GM23338 (cell line): ENCODE results near the gene SIRT7.
A peak's percentile ranks its signal among the peaks of the same experiment; 100 is the strongest.

Experiments
- CREB1 ChIP-seq: fragments of 250-450 bp; sonication (Bioruptor Pico); IDR thresholded peaks from 2 replicates; pipeline ENCODE4 v1.5.0; 2020; ENCODE audit warnings: low read depth, mild to moderate bottlenecking, moderate library complexity
- CTCF ChIP-seq, 2 experiments: fragments of 200-600 bp in 1 of 2; sonication (generic) in 1 of 2; conservative IDR thresholded peaks; 2 replicates each; pipeline versions ENCODE4 v1.5.1 to v1.6.1; 2016 to 2017; ENCODE audit warnings: antibody characterized with exemption in 2 of 2, low read depth in 2 of 2, mild to moderate bottlenecking in 2 of 2, moderate library complexity in 1 of 2
- ETS1 ChIP-seq: IDR thresholded peaks from 2 replicates; pipeline ENCODE4 v1.6.1; 2016; ENCODE audit warnings: antibody characterized with exemption
- EZH2 ChIP-seq: fragments of 200-600 bp; sonication (generic); IDR thresholded peaks from one replicate; pipeline ENCODE4 v1.8.0; 2017; ENCODE audit warnings: antibody characterized with exemption, mild to moderate bottlenecking, low read depth; ENCODE audit not compliant: unreplicated experiment
- EZH2phosphoT487 ChIP-seq: fragments of 200-600 bp; sonication (generic); IDR thresholded peaks from one replicate; pipeline ENCODE4 v1.8.1; 2018; ENCODE audit warnings: antibody characterized with exemption; ENCODE audit not compliant: unreplicated experiment
- JUNB ChIP-seq: IDR thresholded peaks from one replicate; pipeline ENCODE4 v1.6.1; 2016; ENCODE audit warnings: antibody characterized with exemption; ENCODE audit not compliant: unreplicated experiment
- NANOG ChIP-seq: IDR thresholded peaks from 2 replicates; pipeline ENCODE4 v1.6.1; 2016; ENCODE audit warnings: antibody characterized with exemption, borderline replicate concordance
- POLR2AphosphoS5 ChIP-seq: IDR thresholded peaks from 2 replicates; pipeline ENCODE4 v1.6.1; 2016; ENCODE audit warnings: antibody characterized with exemption, low read depth
- REST ChIP-seq: IDR thresholded peaks from one replicate; pipeline ENCODE4 v1.6.1; 2018; ENCODE audit warnings: antibody characterized with exemption; ENCODE audit not compliant: unreplicated experiment
- STAT1 ChIP-seq: IDR thresholded peaks from one replicate; pipeline ENCODE4 v1.6.1; 2016; ENCODE audit warnings: antibody characterized with exemption; ENCODE audit not compliant: unreplicated experiment
- ZNF114 ChIP-seq: fragments of 250-450 bp; sonication (Bioruptor Pico); IDR thresholded peaks from 2 replicates; pipeline ENCODE4 v1.5.0; 2020; ENCODE audit warnings: mild to moderate bottlenecking, moderate library complexity
- ZNF331 ChIP-seq: fragments of 250-450 bp; sonication (Bioruptor Pico); IDR thresholded peaks from 2 replicates; pipeline ENCODE4 v1.5.0; 2020; ENCODE audit warnings: low read depth, mild to moderate bottlenecking, moderate library complexity

GRCh38 chr17:81939218-81939617 is 21.2 kb upstream of the SIRT7 start:
- TF ChIP-seq EZH2 (no peak), JUNB (no peak), CTCF (conservative IDR thresholded peaks at IDR 0.05; ENCODE audit: low read depth in 2 of 2) (0 out of 4 replicates have a peak, but pooled peaks of 1 of the 2 experiments have one; percentile 5), STAT1 (no peak), EZH2phosphoT487 (no peak), CREB1 (CRISPR knock-in tag) (no peak), NANOG (no peak), POLR2AphosphoS5 (no peak), REST (no peak), ZNF114 (CRISPR knock-in tag) (no peak), ETS1 (no peak), ZNF331 (CRISPR knock-in tag) (no peak)
